OCI-LY7 (cell line): ENCODE results near the gene C19orf25. TPM values are rescaled to one million over a fixed set of nuclear protein-coding genes. Genes with fewer than 3 reads are reported as not detected.
A peak's percentile ranks its signal among the peaks of the same experiment; 100 is the strongest.

Experiments used
- BruUV-seq: library from RNA; stranded (reverse); fragments of 400-500 nt; replicated peaks from 2 replicates; lab custom pipeline; 2021; lab: Mats Ljungman, UMichigan
- CTCF ChIA-PET: fragments of 300-600 bp; sonication (Branson Sonifier 250); formaldehyde crosslinking; loops from one replicate; lab custom pipeline; 2022; ENCODE audit warnings: antibody characterized with exemption; ENCODE audit not compliant: unreplicated experiment; lab: Charles Lee
- POLR2A ChIA-PET: fragments of 300-600 bp; sonication (Branson Sonifier 250); formaldehyde crosslinking; loops from one replicate; lab custom pipeline; 2022; ENCODE audit warnings: antibody characterized with exemption; lab: Charles Lee
- DNase-seq: peaks from one replicate; pipeline ENCODE4 v3.0.0-alpha.2; 2015; ENCODE audit warnings: low spot score
- H2AFZ ChIP-seq: fragments of 200-600 bp; sonication (generic), shearing (Covaris generic); 2 replicates; pipeline ENCODE4 v1.6.1; 2014; ENCODE audit warnings: mild to moderate bottlenecking, antibody characterized with exemption, low read length, moderate library complexity
- H3K27ac ChIP-seq: fragments of 200-600 bp; sonication (generic); 2 replicates; pipeline ENCODE4 v1.5.1; 2014; ENCODE audit warnings: mixed run types, low read depth, mild to moderate bottlenecking, moderate library complexity, low read length, inconsistent platforms; ENCODE audit not compliant: poor library complexity, severe bottlenecking
- H3K36me3 ChIP-seq: fragments of 200-600 bp; sonication (generic); 2 replicates; pipeline ENCODE4 v1.6.1; 2014; ENCODE audit warnings: mild to moderate bottlenecking, antibody characterized with exemption, low read length, moderate library complexity, mixed read lengths; ENCODE audit not compliant: insufficient read depth
- H3K4me1 ChIP-seq: fragments of 200-600 bp; sonication (generic); 2 replicates; pipeline ENCODE4 v1.5.1; 2014; ENCODE audit warnings: mild to moderate bottlenecking, low read length; ENCODE audit not compliant: insufficient read depth, poor library complexity, severe bottlenecking
- H3K4me2 ChIP-seq: fragments of 200-600 bp; sonication (generic); 2 replicates; pipeline ENCODE4 v1.6.1; 2014; ENCODE audit warnings: mild to moderate bottlenecking, low read length
- H3K4me3 ChIP-seq: fragments of 200-600 bp; sonication (generic); 2 replicates; pipeline ENCODE4 v1.5.1; 2014; ENCODE audit warnings: mild to moderate bottlenecking, low read depth, low read length; ENCODE audit not compliant: poor library complexity, severe bottlenecking
- H3K79me2 ChIP-seq: fragments of 200-600 bp; sonication (generic); 2 replicates; pipeline ENCODE4 v1.6.1; 2016; ENCODE audit warnings: low read depth, mild to moderate bottlenecking, low read length, moderate library complexity, mixed read lengths; ENCODE audit not compliant: insufficient read depth
- H3K9me2 ChIP-seq: fragments of 200-600 bp; sonication (generic); 2 replicates; pipeline ENCODE4 v1.6.1; 2016; ENCODE audit warnings: mild to moderate bottlenecking, low read length, mixed read lengths; ENCODE audit not compliant: insufficient read depth
- H3K9me3 ChIP-seq: fragments of 200-600 bp; sonication (generic); 2 replicates; pipeline ENCODE4 v1.6.1; 2014; ENCODE audit warnings: mild to moderate bottlenecking, mixed run types, low read length, mixed read lengths
- H4K20me1 ChIP-seq: fragments of 200-600 bp; sonication (generic); 2 replicates; pipeline ENCODE4 v1.6.1; 2014; ENCODE audit warnings: mild to moderate bottlenecking, antibody characterized with exemption, low read length, moderate library complexity, mixed read lengths; ENCODE audit not compliant: insufficient read depth
- EZH2phosphoT487 ChIP-seq: fragments of 200-600 bp; sonication (generic); IDR thresholded peaks from 2 replicates; pipeline ENCODE4 v1.6.1; 2018; ENCODE audit warnings: low read depth, borderline replicate concordance, mild to moderate bottlenecking, mixed run types, antibody characterized with exemption, low read length, moderate library complexity, mixed read lengths
- intact Hi-C: fragments of 100-400 bp; cut with micrococcal nuclease; formaldehyde crosslinking; loops from one replicate; pipeline ENCODE4 v1.10.0; 2022; ENCODE audit not compliant: unreplicated experiment
- total RNA-seq, 2 experiments: library from RNA; depleted of rRNA in 1 of 2; stranded (reverse); fragments of >200 nt in 1 of 2; shearing (Covaris generic) in 1 of 2; gene quantifications; 2 replicates each; pipeline ENCODE4 v1.2.3, GENCODE V29; 2014 to 2022
- TF ChIP-seq, protein P1 (sequence below): fragments of 200-600 bp; sonication (generic); conservative IDR thresholded peaks from 2 replicates; pipeline ENCODE4 v1.5.1; 2014; ENCODE audit warnings: mild to moderate bottlenecking, antibody characterized with exemption, low read length, moderate library complexity, mixed read lengths

C19orf25 gene
- total RNA-seq, 2 experiments from 2014 or later = 45.6 to 58.6 TPM

- intact Hi-C loops = no loop called here
- BruUV-seq = no TSS peak
- no peaks in the 10 kb centered on the region for H3K79me2 ChIP-seq
- no peaks in the 10 kb centered on the region for H3K9me3 ChIP-seq
- TF ChIP-seq, protein P1, sequence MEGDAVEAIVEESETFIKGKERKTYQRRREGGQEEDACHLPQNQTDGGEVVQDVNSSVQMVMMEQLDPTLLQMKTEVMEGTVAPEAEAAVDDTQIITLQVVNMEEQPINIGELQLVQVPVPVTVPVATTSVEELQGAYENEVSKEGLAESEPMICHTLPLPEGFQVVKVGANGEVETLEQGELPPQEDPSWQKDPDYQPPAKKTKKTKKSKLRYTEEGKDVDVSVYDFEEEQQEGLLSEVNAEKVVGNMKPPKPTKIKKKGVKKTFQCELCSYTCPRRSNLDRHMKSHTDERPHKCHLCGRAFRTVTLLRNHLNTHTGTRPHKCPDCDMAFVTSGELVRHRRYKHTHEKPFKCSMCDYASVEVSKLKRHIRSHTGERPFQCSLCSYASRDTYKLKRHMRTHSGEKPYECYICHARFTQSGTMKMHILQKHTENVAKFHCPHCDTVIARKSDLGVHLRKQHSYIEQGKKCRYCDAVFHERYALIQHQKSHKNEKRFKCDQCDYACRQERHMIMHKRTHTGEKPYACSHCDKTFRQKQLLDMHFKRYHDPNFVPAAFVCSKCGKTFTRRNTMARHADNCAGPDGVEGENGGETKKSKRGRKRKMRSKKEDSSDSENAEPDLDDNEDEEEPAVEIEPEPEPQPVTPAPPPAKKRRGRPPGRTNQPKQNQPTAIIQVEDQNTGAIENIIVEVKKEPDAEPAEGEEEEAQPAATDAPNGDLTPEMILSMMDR = peak; percentile 57
- no peak for TF ChIP-seq EZH2phosphoT487
- 0 out of 2 replicates have a peak, but pooled peaks cover 15% of the 10 kb centered on the region for H3K36me3 ChIP-seq
- H4K20me1 ChIP-seq = peaks cover 7% of the 10 kb centered on the region; the same call in 1 of the 2 replicates
- H3K4me3 ChIP-seq = no peak overlapping the region
- no peak overlapping the region for H2AFZ ChIP-seq
- ChIA-PET CTCF (no interaction called here), POLR2A (no interaction called here)
- H3K27ac ChIP-seq = no peak overlapping the region
- H3K9me2 ChIP-seq = no peaks in the 10 kb centered on the region
- H3K4me1 ChIP-seq = peaks cover 16% of the 10 kb centered on the region
- DNase-seq = peak; percentile 38
- H3K4me2 ChIP-seq = peak overlapping the region; percentile 47
Observed at GRCh38 chr19:1471515-1472160, 7.4 kb downstream of the C19orf25 start.

GRCh38 chr19:1471010-1471514 lies 8.0 kb downstream of the C19orf25 start:
- Histone ChIP-seq H3K27ac (no peak overlapping the region), H4K20me1 (peaks cover 7% of the 10 kb centered on the region; the same call in 1 of the 2 replicates), H2AFZ (no peak overlapping the region), H3K79me2 (no peaks in the 10 kb centered on the region), H3K9me2 (no peaks in the 10 kb centered on the region), H3K4me2 (peak overlapping the region; percentile 47), H3K4me3 (peak overlapping the region; percentile 14), H3K36me3 (0 out of 2 replicates have a peak, but pooled peaks cover 9% of the 10 kb centered on the region), H3K4me1 (peaks cover 16% of the 10 kb centered on the region), H3K9me3 (no peaks in the 10 kb centered on the region)
- no TSS peak for BruUV-seq
- DNase-seq = no peak
- TF ChIP-seq, protein P1 = no peak; the same call in 1 of the 2 replicates
- TF ChIP-seq EZH2phosphoT487 = no peak
- intact Hi-C loops = no loop called here
- ChIA-PET POLR2A (no interaction called here), CTCF (no interaction called here)
